Mesodermal cell (in vitro differentiated cells): ENCODE measurements around the gene DHX8.

Experiments used
- H3K27ac ChIP-seq: 2 replicates; pipeline ENCODE4 v1.7.0; 2013; ENCODE audit warnings: mild to moderate bottlenecking, low read depth, low read length, moderate library complexity; ENCODE audit not compliant: severe bottlenecking
- H3K36me3 ChIP-seq: 2 replicates; pipeline ENCODE4 v1.7.1; 2013; ENCODE audit warnings: mild to moderate bottlenecking, low read length, moderate library complexity; ENCODE audit not compliant: control insufficient read depth, insufficient read depth
- H3K4me1 ChIP-seq: one replicate; pipeline ENCODE4 v1.7.1; 2013; ENCODE audit warnings: mild to moderate bottlenecking, low read length; ENCODE audit not compliant: insufficient read depth, control insufficient read depth, poor library complexity, severe bottlenecking
- H3K4me3 ChIP-seq: 2 replicates; pipeline ENCODE4 v1.7.0; 2013; ENCODE audit warnings: low read length, control low read depth, mild to moderate bottlenecking; ENCODE audit not compliant: insufficient read depth, poor library complexity, severe bottlenecking; ENCODE audit errors: extremely low read depth
- H3K9me3 ChIP-seq: 2 replicates; pipeline ENCODE4 v1.7.1; 2013; ENCODE audit warnings: mild to moderate bottlenecking, low read length, moderate library complexity; ENCODE audit not compliant: control insufficient read depth
- WGBS, 2 experiments: methylation state at CpG; one replicate each; pipeline ENCODE4 v1.1.5; 2013; ENCODE audit warnings: missing lambda C conversion rate in 2 of 2; ENCODE audit not compliant: insufficient coverage in 2 of 2; 5-methylcytosine and 5-hydroxymethylcytosine counted together

Gene DHX8

DNA sequence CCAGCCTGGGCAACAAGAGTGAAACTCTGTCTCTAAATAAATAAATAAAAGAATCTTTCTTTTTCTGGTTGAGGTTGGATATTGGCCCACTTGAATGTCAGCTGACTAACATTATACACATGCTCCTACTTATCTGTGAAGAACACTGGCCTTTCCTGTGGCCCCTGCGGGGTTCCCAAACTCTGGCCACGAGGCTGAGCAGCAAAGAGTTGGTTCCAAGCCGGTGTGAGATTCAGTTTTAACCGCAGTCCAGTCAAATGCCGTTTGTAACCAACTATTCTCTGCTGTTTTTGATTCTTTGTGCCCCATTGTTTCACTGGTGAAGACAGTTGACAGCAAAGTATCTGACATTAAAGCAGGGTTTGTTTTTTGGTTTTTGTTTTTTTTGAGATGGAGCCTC is 51.1 kb downstream of the DHX8 start:
- 97 to 100% methylated on average over 5 of the region's 5 CpGs for WGBS, 2 experiments
- no peaks in the 10 kb centered on the region for H3K9me3 ChIP-seq
- H3K4me1 ChIP-seq = peaks cover 29% of the 10 kb centered on the region
- no peak overlapping the region for H3K27ac ChIP-seq
- no peak overlapping the region for H3K4me3 ChIP-seq
- H3K36me3 ChIP-seq = peaks cover 40% of the 10 kb centered on the region

DNA sequence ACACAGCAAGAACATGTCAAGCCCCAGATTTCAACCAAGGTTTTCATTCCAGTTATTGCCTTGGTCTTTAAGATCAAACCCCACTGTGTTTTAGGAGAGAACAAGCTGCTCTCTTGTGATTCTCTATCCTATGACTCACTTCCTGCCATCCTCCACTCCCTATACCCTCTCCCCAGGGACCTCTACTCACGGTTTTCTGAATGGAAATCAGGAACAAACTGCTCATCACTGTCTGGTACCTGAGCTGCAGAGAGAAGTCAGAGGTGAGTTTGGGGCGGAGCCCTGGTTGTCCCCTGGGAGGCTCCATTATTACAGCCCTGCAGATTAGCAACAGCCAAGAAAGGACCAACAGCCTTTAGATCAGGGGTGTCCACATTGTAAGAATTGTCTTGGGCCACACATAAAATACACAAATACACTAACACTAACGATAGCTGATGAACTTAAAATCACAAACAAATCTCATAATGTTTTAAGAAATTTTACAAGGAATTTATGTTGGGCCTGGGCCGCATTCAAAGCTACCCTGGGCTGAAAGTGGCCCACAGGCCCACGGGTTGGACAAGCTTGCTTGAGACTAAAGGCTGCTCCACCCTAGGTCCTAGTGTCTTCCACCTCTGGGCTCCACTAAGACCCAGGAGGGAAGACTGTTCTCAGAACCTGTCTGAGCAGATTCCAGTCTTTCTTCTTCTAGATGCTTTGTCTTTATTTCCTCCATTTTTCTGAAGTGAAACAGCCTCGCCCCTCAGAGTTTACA is 52.6 kb downstream of the DHX8 start:
- peaks cover 23% of the 10 kb centered on the region for H3K4me1 ChIP-seq

DNA sequence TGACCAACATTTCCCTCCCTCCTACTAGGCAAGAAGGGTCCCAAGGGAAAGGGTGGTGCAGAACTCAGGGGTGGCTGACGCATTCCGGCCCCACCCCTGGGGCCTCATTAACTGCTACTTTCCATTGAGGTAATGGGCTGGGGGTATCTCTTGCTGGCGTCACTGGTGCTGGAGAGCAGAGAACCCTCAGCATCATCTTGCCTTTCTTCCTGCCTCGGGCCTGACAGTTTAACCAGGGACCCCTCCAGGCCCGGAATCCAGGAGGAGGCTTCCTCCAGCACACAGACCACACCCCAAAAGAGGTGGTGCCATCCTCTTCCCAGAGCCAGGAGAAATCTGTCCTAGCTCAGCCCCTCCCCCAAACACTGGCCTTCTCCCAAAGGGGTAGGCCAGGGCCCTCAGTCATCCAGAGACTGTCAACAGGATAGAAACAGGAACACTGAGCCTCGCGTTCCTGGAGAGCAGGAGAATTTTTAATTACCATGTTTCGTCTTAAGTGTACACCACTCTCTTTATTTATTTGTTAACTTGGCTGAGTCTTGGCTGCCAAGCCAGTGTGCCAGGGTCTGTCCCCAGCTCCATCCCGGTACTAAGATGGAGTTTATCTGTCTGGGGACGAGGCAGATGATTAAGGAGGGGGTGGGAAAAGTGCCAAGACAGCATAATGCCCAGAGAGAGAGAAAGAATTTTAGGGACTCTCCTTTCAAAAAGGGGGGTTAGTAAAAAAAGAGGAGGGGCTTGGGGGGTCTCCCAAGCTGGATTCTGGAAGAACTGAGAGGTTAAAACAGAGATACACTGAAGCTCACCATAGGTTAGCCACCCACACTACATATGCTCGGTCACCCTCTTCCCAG is 57.3 kb downstream of the DHX8 start:
- 54 to 58% methylated on average over 9 to 10 of the region's 11 CpGs for WGBS, 2 experiments
- H3K4me1 ChIP-seq = peaks cover 47% of the 10 kb centered on the region
- no peak overlapping the region for H3K4me3 ChIP-seq
- peaks cover 10% of the 10 kb centered on the region for H3K36me3 ChIP-seq
- no peaks in the 10 kb centered on the region for H3K9me3 ChIP-seq
- no peak overlapping the region for H3K27ac ChIP-seq

More for the DNA sequence above, 52.6 kb downstream of the DHX8 start:
- Histone ChIP-seq H3K4me3 (no peak overlapping the region), H3K9me3 (no peaks in the 10 kb centered on the region), H3K36me3 (peaks cover 38% of the 10 kb centered on the region), H3K27ac (peak overlapping the region; percentile 73)
- WGBS, 2 experiments = 55 to 76% methylated on average over 3 to 4 of the region's 6 CpGs

DNA sequence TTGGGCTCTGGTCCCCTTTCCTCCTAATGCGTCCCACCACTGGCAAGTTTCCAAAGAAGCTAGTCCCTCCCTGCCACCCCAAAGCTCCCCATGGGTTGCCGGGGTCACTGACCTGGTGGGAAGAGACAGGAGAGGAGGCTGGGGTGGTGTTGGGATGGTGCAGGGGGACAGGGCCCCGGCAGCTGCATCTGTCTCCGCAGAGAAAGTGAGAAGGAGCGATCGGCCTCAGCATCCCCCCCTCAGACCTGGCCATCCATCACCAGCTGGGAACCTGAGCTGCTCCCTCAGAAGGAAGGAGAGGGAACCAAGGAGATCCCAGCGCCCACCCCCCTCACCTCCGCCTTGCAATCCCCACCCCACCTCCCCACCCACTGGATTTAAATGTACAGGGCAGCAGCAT is 59.1 kb downstream of the DHX8 start:
- Histone ChIP-seq H3K36me3 (peaks cover 10% of the 10 kb centered on the region), H3K9me3 (no peaks in the 10 kb centered on the region), H3K27ac (no peak overlapping the region), H3K4me1 (peaks cover 48% of the 10 kb centered on the region), H3K4me3 (no peak overlapping the region)
- WGBS, 2 experiments = no CpG with 5 or more reads among the region's 8 CpGs

DNA sequence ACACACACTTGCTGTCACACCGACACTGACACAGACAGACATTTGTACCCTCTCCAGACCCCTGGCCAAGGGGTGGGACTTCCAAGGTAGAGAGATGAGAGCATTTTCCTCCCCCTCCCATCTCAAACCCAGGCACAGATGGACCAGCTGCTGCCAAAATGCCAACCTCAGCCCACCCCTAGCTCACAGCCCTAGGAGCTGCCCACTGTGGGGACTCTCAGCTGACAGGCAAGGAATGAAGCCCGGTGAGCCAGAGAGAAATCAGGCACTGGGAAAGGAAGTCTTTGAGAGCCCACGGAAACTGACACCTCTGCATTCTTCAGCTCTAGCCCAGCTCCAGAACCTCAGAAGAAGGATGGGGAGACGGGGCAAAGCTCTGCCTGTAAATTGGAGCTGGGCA is 59.5 kb downstream of the DHX8 start:
- Histone ChIP-seq H3K27ac (no peak overlapping the region), H3K36me3 (peaks cover 9% of the 10 kb centered on the region), H3K4me1 (peaks cover 50% of the 10 kb centered on the region), H3K9me3 (no peaks in the 10 kb centered on the region), H3K4me3 (peak overlapping the region; percentile 61)
- 21 to 40% methylated on average over 1 to 3 of the region's 4 CpGs for WGBS, 2 experiments

DNA sequence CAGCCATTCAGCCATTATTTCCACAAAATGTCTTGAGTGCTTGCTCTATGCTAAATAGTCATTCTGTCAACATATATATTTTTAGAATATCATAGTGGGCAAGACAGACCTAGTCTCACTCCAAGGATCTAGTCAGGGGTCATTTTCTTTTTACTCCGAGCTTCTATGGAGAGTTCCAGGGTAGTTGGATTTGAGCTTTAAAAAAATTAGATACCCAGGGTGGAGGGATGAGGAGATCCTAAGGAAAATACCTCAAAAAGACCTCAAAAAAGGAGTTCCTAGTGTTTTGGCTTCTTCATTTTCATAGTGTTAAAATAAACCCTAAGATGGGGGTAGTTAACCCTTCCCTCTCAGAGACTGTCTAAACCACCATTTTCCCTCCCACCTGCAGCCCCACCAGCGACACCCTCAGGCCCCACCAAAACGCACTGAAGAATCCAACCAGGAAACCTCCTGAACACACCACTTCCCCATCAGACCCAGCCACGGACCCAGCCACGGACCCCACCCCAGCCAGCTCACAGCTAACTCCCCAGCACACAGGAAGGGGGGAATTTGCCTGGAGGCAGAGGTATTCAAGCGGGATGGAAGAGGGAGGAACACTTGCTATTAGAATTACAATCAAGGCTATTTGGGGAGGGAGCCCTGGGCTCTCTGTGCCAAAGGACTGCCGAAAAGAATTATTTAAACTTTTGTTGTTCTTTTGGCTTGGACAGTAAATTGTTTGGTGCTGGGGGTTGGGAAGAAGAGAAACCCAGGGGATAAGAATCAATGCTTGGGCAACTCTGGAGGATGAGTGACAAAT is 60.2 kb downstream of the DHX8 start:
- WGBS, 2 experiments = 9 to 14% methylated on average over 2 to 3 of the region's 7 CpGs
- peaks cover 7% of the 10 kb centered on the region for H3K36me3 ChIP-seq
- H3K9me3 ChIP-seq = no peaks in the 10 kb centered on the region
- peak overlapping the region; percentile 61 for H3K4me3 ChIP-seq
- peaks cover 50% of the 10 kb centered on the region for H3K4me1 ChIP-seq
- H3K27ac ChIP-seq = no peak overlapping the region

DNA sequence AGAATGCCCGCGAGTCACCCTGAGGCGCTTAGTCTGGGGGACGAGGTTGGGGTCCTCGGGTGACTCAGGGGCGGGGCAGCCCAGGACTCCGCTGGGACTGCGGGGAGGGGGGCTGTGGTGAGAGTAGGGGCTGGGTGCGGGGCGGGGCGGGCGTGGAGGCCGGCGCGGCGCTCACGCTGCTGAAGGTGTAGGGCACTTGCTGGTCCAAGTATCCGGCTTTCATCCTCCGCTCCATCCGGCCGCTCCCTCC is 61.5 kb downstream of the DHX8 start:
- Histone ChIP-seq H3K27ac (peak overlapping the region; percentile 89), H3K4me3 (peak overlapping the region; percentile 61), H3K4me1 (peaks cover 50% of the 10 kb centered on the region), H3K9me3 (no peaks in the 10 kb centered on the region), H3K36me3 (peaks cover 7% of the 10 kb centered on the region)
- 0% methylated on average over 4 to 7 of the region's 21 CpGs for WGBS, 2 experiments

DNA sequence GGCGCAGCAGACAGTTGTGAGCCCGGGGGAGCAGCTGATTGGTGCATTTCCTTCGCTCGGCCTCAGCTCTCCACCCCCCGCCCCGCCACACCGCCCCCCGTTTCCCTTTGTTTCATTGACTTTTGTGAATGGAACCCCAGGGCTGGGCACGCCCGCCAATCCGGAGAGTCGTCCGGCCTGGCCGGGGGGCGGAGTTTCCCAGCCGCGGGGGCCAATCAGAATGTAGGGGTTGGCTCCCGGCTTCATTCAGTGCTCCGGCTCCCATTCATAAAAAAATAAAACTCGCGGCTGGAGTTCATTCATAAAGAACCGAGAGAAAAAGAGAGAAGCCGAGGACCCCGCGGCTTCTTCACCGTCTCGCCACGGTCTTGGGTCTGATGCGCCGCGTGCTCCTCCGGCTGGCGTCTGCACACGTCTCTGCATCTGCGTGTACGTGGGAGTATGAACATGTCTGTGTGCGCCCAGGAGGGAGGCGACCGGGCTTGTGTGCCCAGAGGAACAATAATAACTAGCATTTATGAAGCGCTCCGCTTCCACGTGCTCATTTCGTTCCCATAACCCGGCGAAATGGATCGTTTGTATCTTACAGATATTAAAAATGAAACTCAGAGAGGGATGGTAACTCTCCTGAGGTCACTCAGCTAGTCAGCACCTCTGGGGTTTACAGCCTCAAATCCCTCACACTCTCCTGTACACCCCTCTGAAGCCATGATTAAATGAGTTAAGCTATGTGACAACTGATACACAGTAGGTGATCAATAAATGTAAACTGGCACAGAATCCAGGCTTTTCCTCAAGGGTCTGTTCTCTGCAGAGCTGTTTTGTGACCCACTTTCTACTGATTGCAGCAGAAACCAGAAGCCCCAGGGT is 62.8 kb downstream of the DHX8 start, which contains the start of gene ETV4:
Gene ETV4 (minus strand): TSS at position 22 of the 870 bp plus-strand sequence. CDS start 723 bp downstream, outside the sequence.
- WGBS, 2 experiments = 0 to 2% methylated on average over 22 to 28 of the region's 46 CpGs
- peak within 1 kb of the TSS; percentile 61 for H3K4me3 ChIP-seq
- H3K36me3 ChIP-seq = peaks cover 7% of the 10 kb centered on the region
- H3K4me1 ChIP-seq = peaks cover 44% of the 10 kb centered on the region
- no peaks in the 10 kb centered on the region for H3K9me3 ChIP-seq
- H3K27ac ChIP-seq = peak within 1 kb of the TSS; percentile 89

DNA sequence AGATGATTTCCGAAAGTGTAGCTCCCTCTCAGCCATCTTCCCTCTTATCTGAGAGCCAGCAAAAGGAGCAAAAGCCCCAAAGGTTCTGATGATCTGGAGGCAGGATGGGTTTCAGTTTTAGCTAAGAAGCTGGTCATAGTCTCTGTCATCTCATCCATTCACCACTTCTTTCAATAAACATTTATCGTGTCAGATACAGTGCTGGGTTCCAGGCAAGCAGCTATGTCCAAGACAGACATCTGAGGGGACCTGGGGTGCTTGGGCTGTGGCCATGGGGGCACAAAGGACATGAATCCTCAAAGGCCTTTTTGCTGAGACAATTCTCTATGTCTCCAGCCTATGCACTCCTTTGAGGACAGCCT is 63.4 kb downstream of the DHX8 start:
- H3K4me1 ChIP-seq = peaks cover 38% of the 10 kb centered on the region
- peaks cover 6% of the 10 kb centered on the region for H3K36me3 ChIP-seq
- H3K4me3 ChIP-seq = peak overlapping the region; percentile 61
- H3K27ac ChIP-seq = no peak overlapping the region
- no peaks in the 10 kb centered on the region for H3K9me3 ChIP-seq
- WGBS, 2 experiments = 68 to 78% methylated on average over 1 to 2 of the region's 2 CpGs

DNA sequence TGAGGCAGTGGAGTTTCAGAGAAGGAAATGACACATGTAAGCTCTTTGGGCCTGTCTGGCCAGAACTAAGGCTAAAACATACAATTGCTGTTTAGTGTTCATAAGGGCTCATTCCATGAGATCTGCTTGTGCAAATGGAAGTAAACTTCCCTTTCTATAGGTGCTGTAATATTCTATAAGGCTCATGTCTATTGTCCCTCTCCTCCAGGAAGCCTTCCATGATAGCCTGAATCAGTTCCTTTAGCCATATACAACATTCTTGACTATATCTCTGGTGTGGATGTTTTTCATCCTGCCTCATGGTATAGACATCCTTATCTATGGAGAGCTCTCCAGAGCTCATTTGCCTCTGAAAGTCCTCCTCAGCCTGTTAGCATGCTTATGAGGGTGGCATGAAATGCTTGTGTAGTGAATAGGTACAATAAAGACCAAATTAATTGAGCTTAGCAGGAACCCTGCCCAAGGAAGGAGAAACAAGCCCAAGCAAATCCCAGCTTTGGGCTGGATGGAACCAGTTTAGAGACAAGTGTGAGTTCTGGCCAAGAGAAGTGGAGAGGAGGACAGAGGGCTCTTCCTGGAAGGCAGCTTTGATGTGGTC is 64.0 kb downstream of the DHX8 start:
- Histone ChIP-seq H3K36me3 (peaks cover under 1% of the 10 kb centered on the region), H3K4me3 (no peak overlapping the region), H3K27ac (no peak overlapping the region), H3K4me1 (peaks cover 33% of the 10 kb centered on the region), H3K9me3 (no peaks in the 10 kb centered on the region)
